Stimulated activated CD8-positive, alpha-beta memory T cell treated with anti-CD3 and anti-CD28 coated beads, Interleukin-15, amount 100 ng/mL, for 24 hours (primary cell): ENCODE results near the gene TCEAL5.
"Not testable (repeated sequence)": the region's sequence is repeated elsewhere in the genome, so short reads cannot be mapped to it uniquely, and the experiment has no call there.

ENCODE experiments used
- DNase-seq: peaks from one replicate; pipeline ENCODE4 v3.0.0-alpha.2; 2020; ENCODE audit warnings: low read depth

The TCEAL5 gene, protein sequence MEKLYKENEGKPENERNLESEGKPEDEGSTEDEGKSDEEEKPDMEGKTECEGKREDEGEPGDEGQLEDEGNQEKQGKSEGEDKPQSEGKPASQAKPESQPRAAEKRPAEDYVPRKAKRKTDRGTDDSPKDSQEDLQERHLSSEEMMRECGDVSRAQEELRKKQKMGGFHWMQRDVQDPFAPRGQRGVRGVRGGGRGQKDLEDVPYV

DNA sequence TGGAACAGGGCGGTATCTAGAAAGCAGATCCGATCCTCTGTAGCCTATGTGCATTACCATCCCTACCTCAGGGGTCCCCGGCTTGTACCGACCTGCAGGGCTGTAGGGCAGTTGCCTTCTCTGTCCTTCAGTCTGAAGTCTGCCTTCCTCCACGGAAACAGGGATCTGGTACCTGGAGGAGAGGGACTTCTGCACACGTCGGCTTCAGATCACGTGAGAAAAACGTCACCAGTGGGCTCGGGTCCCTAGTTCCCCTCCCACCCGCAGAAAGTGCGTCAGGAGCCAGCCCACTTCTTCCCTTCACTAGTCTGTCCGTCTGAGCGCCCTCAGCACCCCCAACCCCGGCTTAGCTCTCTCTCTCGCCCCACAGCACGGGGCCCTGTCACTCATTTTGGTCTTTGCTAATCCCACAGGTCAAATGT is at the start of gene TCEAL5:
TCEAL5 (minus strand) TSS at position 170 of the 422 bp plus-strand sequence. CDS start 2,187 bp downstream, outside the sequence.
- no peak for DNase-seq

DNA sequence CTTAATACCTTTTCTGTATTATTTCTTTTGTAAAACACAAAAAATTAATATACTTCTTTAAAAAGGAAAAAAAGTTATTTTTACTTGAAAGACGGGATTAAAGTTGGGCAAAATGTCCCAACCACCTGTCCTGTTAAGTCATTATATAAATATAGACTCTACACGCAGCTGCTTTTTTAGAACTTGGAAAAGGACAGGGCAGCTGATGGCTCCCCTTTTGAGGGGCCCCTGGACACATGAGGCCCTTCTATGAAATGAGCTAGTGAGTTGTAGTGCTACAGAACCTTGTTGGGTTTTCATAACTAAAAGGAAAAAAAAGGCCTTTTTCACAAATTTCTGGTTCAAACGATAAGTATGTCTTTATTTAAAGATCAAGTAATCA is 34.8 kb upstream of the TCEAL5 start:
- no peak for DNase-seq

DNA sequence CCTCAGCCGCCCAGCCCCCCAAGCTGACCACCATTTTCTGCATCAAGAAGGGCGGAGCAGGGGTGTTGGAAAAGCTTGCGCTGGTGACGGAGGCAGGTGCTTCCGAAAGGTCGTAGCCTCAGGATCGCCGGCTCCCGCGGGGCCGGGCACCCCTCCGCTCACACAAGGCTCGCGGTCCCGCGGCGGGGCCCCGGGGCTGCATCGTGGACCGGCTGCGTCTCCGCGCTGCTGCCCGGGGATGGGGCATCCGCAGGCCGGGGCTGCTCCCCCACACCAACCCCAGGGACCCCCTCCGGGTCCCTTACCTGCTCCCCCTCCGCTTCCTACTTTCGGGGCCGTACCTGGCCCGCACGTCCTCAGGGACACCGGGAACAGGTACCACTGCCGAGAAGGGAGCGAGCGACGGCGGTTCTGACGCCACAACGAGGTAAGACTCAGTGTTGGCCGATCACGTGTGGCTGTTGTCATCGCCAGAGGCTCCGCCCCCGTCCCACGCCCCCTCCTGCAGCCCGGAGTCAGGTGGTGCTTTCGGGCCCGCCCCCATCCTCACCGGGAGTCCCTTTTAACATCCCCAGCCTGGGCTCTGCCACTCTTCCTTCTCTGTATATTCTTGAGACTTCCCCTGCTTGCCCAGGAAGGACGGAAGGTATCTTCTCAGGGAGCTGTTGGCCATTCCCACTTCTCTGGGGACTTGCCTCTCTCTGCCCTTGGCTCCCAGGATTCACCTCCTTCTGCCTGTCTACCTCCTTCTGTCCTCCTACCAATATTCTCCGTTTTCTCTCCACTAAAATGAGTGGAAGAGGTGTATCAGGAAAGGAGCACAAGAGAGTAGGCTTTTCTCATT is 34.2 kb upstream of the TCEAL5 start, which contains the start of gene BEX2:
BEX2 (minus strand) TSS at position 436 of the 844 bp plus-strand sequence. CDS start 1,014 bp downstream, outside the sequence.
- DNase-seq: peak; percentile 43

DNA sequence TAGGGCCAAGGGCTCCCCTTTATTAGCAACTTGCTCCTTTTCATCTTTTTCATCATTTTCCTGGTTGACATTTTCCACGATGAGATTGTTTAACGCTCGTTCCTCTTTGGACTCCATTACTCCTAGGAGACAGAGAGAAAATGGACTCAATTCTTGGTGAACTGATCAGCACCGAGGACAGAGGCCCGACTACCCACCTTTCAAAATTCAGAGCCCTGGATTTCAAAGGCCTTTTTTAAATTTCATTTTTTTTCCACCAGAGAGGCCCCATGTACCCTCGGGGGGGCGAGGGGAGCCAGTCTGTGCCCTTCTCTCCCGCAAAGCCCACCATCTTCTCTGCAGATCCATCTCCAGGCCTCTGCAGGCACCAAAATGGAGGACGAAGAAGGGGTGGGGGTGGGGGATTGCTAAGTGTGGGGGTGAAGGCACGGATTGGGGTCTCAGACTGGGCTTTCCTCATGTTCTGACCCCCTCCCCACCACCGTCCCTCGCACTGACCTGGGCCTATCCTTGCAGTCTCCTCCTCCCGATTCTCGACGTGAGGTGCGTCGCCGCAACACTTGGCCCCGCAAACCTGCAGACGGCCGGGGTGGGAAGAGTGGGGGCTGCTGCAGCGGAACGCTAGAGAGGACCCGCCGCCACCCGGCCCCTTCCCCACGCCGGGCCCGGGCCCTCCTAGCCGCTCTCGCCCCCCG is 33.5 kb upstream of the TCEAL5 start:
- DNase-seq: no peak

DNA sequence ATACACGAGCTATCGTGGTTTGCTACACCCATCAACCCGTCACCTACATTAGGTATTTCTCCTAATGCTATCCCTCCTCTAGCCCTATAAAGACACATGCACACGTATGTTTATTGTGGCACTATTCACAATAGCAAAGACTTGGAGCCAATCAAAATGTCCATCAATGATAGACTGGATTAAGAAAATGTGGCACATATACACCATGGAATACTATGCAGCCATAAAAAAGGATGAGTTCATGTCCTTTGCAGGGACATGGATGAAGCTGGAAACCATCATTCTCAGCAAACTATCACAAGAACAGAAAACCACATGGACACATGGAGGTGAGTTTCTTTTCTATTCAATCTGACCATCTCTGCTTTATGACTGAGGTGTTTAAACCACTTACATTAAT is 29.1 kb upstream of the TCEAL5 start:
- DNase-seq: not testable (repeated sequence)

DNA sequence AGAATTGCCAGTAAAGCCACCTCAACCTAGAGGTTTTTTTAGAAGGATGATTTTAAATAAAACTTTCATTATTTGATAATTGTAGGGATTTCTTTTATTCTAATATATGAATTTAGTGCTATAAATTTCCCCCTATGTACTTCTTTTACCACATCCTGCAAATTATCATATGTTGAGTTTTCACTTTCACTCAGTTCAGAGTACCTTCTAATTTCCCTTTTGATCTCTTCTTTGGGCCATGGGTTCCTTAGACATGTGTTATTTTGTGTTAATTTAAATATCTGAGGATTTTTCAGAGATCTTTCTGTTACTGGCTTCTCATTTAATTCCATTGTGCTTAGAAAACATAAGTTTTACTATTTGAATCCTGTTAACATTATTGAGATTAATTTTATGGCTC is 28.2 kb upstream of the TCEAL5 start:
- DNase-seq: no peak

DNA sequence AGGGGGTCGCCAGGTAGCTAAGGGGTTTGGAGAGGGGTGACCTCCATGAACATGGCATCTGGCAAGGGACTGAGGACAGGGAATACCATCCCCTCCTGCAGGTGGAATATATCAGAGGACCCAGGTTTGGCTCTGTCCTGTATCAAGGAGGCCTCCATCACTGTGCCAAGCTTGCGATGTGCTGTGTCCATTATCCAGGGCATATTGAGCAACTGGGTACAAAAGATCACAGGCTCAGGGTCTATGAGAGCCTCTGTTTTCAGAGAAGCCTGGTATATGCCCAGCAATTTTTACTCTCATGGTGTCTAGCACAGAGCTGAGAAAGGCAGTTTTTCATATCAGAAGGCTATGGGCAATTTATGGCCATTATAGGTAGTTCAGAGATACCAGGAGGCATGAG is 16.6 kb upstream of the TCEAL5 start:
- DNase-seq: no peak

DNA sequence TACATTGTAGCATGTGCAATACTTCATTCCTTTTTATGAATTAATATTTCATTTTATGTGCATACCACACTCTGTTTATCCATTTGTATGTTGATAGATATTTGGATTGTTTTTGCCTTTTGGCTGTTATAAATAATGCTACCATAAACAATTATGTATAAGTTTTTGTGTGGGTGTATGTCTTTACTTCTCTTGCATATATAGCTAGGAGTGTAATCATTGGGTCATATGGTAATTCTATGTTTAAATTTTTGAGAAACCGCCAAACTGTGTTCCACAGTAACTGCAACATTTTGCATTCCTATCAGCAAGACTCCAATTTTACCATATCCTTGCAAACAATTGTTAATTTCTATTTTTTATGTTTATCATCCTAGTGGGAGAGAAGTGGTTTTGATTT is 3.1 kb upstream of the TCEAL5 start:
- DNase-seq: no peak

DNA sequence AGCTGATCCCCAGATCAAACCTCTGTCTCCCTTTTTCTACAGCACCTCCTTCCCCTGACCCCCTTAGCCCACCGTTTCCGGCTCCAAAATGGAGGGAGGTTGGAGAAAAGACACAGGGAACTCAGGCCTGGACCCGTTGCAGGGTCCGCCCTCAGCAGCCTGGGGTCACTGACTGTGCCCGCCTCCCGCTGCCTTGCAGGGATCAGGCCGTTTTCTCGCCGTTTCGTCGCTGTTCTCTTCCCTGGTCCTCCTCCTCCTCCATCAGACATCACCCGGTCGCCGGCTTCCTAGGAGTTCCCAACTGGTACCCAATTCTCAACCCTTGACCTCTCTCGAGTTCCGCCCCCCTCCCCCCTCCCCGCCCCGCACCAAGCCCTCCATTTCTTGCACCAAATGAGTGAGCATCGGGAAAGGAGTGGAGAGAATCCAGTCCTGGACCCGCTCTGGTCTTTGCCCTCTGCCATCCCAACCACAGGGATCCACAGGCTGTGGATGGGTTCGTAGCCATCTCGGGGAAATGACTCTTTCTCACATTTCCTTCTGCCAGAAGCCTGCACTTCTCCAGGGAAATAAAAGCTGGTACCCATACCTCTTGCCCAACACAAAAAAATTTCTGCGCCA is 493 bp downstream of the TCEAL5 start:
- DNase-seq: no peak

DNA sequence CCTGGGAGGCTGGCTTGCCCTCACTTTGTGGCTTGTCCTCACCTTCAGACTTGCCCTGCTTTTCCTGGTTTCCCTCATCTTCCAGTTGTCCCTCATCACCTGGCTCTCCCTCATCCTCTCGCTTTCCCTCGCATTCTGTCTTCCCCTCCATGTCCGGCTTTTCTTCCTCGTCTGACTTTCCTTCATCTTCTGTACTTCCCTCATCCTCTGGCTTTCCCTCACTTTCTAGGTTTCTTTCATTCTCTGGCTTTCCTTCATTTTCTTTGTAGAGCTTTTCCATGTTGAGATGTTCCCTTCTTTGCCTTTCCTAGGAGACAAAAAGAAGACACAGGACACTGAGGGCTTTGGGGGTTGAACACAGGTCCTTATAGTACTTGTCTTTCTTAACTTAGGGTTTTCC is 2.3 kb downstream of the TCEAL5 start:
- no peak for DNase-seq

DNA sequence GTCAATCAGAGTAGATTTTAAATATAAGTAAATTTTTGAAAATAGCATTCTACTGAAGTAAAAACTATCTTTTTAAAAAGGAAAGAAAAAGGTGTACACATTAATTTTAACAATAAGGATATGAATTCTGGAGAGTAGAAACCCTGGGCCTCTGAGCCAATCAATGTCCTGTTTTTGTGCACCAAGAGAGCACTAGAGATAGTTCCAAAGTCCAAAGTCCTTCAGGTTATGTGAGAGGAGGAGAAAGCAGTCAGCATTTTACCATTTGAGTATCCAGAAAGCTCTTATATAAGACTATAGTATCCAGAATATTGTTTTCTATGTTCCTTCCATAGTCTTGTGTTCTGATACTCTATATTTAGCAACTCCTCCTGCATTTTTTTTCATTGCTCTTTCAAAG is 18.3 kb downstream of the TCEAL5 start:
- DNase-seq: no peak

DNA sequence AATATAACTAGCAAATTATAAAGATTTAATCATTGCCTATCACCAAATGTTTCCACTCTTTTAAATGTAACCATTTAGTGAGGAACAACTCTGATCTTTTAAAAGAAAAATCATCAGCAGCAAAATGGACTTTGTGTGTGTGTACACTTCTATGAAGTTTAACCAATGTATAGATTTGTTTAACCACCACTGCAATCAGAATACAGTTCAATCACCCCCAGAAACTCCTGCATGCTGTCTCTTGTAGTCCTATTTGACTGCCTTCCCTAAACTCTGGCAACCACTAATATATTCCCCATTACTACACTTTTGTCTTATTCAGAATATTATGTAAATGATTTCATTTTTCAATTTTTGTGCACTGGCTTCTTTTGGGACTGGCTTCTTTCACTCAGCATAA is 19.9 kb downstream of the TCEAL5 start:
- DNase-seq: no peak

DNA sequence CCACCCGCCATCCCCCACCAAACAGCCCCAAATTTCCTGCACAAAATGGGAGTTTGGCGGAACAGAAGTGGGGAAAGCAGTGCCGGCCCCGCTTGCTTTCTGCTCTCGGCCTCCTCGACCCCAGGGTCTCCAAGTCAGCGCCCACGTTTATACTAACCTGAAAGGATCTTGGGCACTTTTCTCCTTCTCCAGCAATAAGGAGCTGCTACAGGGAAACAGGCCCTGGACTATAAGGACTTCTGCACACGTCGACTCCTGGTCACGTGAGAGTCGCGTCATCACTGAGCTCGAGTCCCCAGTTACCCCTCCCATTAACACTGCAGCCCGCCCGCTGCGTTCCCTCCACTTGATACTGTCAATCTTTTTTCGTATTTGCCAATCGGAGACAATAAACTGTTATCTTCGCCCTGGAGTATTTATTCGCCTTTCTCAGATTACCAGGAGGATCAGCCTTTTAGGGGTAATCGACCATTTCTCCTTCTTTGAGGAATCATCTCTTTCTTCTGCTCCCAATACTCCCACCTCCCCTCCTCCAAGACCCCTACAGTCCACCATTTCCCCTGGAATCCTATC is 21.5 kb downstream of the TCEAL5 start, which contains the start of gene TCEAL8:
TCEAL8 (minus strand) TSS at position 235 of the 573 bp plus-strand sequence. CDS start 1,176 bp downstream, outside the sequence.
- no peak for DNase-seq

DNA sequence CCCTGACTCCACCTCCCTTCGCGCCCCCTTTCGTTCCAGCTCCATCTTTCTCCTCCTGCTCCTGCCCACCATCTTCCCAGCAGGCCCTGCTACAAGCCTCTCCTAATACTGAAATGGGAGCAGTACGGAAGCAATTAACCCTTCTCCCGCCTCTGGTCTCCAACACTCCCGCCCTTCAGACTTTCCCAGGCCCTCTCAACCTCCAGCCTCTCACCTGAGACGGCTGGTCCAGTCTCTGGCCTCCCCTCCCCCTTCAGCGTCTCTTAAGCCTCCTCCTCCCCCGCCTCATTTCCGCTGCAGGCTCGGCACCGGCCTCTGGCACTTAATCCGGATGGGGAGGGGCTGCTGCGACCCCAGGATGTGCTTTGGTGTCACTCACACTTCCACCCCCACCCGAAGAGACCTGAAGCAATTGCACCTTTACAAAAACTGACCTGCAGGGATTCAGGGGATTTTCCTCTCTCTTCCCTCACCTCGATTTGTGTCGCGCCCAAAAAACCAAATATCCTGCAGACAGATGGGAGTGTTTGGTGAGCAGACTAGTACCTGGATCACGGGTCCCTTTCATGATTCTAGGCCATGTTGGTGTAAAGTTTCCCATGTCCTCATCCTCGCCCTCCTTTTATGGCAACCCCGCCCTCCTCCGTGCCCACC is 22.3 kb downstream of the TCEAL5 start:
- DNase-seq: no peak

DNA sequence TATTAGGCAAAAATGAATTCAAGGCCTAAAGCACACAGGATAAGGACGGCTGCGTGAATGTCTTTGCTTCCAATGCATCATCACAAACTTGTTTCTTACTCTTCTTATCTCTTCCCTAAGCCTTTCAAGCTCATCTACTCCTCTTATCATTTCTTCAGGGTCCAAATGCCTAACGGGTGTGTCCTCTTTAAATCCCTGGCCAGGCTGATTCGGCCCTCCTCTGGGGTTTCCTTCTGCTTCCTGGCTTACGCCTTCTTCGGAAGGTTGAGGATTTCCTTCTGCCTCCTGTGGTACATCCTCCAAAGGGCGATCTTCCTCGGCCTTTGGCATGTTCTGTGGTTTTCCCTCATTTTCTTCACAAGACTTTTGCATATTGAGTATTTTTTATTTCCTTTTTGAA is 22.9 kb downstream of the TCEAL5 start:
- DNase-seq: no peak

DNA sequence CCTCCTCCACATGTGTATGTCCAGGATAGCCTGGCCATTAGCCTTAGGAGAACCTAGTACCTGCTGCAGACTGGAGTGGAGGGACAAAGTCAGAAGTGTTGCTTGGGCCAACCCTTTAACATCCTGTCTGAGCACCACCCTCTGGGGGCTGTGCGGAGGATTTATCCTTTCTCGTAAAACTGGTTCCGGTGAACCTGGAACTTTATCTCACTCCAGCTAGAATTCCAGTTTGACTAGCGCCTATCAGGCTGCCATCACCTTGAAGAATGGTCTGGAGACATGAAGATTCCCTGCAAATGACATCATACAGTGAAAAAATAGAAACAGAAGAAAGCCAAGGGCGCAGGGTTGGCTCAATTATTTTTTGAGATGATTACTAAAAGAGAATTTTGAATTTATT is 25.6 kb downstream of the TCEAL5 start:
- DNase-seq: no peak

DNA sequence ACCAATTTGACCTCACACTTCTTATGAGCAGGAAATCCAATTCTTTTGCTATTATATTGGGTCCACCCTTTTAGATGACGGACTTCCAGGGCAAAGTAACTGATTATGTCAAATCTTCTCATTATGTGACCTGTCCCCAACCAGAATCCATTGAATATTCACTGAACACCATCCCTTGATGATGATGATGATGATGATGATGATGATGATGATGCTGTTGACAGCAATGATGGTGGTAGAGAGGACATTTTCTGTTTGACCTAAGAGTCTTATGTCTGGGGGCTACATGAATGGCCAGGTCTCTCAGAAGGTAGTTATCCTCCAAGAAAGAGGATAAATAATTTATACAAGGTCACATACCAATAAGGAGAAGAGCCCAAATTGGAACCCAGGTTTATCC is 26.7 kb downstream of the TCEAL5 start:
- no peak for DNase-seq

DNA sequence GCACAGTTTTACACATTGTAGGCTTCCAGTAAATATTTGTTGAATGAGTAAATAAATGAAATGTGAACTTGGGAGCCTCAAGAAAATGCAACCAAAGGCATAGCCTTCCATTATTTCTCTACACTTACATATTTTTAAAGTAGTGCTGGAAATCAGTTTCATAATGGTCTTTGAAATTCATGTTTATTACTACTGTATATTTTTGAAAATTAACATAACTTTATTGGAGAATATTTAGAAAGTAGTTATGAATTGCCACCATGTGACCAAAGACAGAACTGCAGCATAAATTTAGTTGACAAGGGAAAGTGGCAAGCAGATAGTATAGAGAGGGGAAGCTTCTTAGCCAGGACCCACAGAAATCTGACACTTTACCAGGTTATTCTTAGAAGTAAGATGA is 28.0 kb downstream of the TCEAL5 start:
- DNase-seq: no peak

DNA sequence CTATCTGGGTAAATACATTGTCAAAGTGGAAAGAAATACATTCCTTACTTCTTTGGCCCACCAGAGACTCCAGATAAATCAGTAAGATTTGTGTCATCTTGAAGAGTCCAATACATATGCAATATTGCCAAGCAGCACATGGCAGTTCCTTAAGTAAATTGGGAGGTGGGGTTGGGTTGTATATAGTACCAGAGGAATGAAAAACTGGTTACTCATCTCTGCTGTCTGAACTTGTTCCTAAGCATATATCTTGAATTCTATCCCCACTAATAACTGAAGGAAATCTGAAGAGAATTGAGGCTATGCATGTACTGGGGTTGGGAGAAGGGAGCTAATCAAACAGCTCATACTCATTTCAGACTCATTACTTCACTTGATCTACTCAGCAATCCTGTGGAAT is 36.4 kb downstream of the TCEAL5 start:
- no peak for DNase-seq

DNA sequence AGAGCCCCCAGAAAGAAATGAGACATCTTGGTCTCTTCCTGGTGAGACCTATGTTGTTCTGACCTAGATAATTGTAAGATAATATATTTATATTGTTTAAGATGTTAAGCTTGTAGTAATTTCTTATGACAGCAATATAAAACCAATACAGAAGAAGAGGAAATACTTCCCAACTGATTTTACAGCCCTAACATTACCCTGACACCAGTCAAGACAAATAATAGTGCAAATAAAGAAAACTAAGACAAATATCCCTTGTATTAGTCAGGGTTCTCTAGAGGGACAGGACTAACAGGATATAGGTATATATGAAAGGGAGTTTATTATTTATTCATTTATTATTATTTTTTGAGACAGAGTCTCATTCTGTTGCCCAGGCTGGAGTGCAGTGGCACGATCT is 40.3 kb downstream of the TCEAL5 start:
- no peak for DNase-seq

DNA sequence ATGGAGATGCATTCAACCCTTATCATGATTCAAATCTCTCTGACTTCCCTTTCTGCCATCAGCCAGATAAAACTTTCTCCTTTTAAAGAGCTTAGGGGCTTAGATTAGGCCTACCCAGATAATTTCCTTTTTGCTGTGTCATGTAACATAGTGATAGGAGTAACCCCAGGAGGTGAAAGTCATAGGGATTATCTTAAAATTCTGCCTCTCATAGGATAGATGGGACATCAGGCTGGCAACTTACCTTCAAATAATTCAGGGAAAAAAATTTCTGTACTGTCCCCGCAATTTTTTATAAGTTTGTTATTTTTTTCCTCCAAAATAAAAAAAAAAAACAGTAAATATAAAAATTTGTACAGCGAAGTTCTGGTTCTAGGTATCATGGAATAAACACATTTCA is 40.9 kb downstream of the TCEAL5 start:
- not testable (repeated sequence) for DNase-seq
